GM21825 (cell line): ENCODE results near the gene ADAM12.

ENCODE experiments used
- ATAC-seq: cut with Tn5 transposase; IDR thresholded peaks from one replicate; pipeline ENCODE4 v1.9.1; 2021; ENCODE audit warnings: mild to moderate bottlenecking, moderate library complexity; ENCODE audit not compliant: unreplicated experiment

The ADAM12 gene

GRCh38 chr10:126097558-126098225 is 290.6 kb downstream of the ADAM12 start:
- ATAC-seq = no peak

DNA sequence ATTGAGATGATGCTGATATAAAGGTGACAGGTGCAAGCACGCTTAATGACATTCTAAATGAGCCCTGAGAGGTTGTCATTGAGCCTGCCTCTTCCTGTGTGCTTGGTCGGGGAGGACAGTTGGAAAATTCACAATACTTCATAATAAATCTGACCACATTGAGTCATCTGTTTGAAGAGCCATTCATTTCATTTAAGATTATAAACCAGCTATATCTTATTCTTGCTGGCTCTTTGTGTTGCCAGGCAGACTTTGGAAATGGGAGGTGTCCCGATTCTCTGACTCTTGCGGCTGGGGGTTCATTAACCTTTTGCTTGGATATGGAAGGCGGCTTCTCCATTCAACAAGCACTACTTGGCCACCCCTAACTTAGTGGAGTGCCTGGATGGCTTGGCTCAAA is 293.7 kb downstream of the ADAM12 start:
- ATAC-seq = no peak

GRCh38 chr10:126092366-126093215 is 295.7 kb downstream of the ADAM12 start:
- ATAC-seq = no peak

GRCh38 chr10:126090911-126091728 is 297.2 kb downstream of the ADAM12 start:
- ATAC-seq = no peak

- no peak for ATAC-seq
These were observed 297.8 kb downstream of the ADAM12 start for GRCh38 chr10:126090443-126090842.

DNA sequence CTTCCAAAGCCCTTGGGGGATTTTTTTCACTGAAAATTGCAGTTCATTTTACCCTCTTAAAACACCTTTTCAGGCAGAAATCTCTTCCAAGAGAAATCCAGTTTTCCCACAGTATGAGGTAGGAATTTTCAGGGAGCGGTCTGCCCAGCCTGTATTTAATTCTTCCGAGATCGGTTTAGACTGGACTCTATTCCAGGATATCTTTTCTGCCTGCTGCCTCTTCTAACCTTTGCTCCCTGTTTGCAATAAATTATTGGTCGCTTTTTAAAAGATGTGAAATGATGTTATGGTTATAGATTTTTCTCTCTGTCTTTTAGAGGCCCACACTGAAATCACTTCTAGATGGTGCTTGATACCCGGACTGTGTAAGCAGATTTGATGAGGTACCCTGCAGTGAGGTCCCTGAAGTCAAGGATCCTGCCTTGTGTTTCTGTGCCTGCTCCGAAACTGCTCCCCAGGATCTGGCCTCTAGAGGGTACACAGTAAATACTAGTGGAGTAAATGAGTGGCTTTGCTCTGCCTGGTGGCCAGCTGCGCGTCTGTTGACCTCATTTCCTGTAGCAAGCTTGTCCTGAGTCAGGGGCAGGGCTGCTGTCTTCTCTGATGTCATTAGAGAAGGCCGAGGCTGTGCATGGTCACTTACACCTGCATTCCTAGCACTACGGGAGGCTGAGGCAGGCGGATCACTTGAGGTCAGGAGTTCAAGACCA is 300.3 kb downstream of the ADAM12 start:
- no peak for ATAC-seq

DNA sequence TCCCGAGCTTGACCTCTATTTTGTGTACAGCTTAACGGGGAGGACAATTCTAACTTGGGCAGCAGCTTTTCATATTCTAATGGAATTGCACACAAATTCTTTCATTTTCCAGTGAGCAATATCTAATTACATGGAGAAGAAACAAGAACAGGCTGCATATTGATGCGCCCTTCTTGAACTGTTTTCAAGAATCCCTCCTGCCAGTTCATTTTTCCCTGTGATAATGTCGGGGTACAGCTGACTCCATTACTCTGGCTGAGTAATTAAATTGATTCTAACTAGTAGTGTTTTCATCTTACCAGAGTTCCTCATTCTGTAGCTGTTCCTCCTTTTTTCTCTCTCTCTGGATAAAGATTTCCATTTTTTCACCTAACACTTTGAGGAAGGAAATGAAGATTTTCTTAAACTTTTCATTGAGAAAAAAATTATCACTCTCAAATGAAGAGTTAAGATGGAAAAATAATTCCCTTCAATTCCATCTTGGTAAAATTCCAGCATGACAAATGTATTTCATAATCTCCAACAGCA is 301.1 kb downstream of the ADAM12 start:
- ATAC-seq = no peak

GRCh38 chr10:126085806-126086205 is 302.5 kb downstream of the ADAM12 start:
- no peak for ATAC-seq

DNA sequence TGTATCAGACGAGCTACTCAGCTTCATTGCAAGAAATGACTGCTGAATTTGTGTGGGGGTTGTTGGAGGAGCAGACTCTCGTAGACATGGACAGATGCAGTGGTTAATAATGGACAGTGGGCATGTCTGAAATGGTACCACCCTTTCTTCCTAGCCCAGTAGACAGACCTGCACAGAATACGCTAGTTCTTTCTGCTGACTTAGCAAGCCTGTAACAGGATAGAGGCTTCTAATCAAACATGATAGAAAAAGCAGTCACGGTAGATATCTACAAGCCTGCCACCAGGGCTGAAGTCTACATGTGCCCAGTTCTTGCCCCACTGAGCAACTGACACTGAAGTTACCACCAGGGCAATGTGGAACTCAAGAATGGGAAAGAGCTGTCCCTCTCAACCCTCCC is 303.9 kb downstream of the ADAM12 start:
- no peak for ATAC-seq

DNA sequence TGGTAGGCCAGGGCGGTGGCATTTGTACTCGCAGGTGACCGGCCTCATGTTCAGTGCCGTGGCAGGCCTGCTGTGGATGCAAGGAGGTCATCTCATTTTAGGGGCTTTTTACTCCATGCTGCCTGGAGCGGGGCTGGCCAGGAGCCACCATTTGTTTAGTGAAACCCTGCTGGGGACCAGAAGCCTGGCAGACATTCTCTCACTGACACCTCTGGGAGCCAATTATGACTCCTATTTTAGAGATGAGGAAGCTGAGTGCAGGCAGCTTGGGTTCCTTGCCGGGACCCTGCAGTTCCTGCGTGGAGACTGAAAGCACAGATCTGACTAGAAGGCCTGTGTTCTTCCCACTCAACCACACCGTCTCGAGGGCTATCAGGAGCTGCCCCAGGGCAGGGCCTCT is 305.3 kb downstream of the ADAM12 start:
- ATAC-seq = no peak

- no peak for ATAC-seq
These were observed 306.3 kb downstream of the ADAM12 start for GRCh38 chr10:126081841-126082466.

DNA sequence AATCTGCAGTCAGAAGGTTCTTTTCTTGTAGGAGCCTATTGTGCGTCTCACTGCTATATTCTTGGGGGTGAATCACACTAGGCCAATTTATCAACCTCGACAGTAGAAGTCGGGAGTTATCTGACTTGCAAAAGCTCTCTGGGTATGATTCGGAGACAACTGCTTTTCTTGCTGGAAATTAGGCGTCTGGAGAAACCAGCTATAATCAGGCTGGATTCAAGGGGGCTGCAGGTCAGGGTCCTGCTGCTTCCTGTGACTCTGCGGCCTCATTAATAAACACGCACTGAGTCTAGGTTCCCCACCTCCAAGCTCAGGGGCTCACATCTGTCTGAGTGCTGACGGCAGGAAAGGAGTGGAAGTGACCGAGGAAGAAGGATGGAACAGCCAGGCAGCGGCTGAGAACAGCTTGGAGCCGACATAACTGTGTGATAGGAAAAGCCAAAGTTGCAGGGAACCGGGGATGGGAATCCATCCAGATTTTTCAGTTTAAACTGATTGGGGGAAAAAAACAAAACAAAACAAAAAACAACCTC is 307.3 kb downstream of the ADAM12 start:
- no peak for ATAC-seq

GRCh38 chr10:126080291-126080825 is 307.9 kb downstream of the ADAM12 start:
- no peak for ATAC-seq

DNA sequence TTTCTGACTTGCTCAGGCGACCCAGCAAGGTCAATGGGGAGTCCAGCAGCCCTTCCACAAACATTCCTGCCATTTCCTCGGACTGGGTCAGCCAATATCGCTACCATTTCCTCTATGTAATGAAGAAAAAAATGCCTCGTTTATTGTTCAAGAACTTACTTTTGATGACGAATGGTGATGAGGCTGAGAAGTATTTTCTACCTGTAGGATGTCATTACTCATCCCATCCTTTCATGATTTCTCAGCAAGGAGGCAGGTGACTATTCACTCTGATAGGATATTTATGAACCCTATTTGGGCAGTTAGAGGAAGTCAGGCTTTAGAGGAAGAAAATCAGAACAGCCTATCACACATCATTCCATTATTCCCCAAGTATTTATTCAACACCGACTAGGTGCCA is 313.3 kb downstream of the ADAM12 start:
- ATAC-seq = no peak

DNA sequence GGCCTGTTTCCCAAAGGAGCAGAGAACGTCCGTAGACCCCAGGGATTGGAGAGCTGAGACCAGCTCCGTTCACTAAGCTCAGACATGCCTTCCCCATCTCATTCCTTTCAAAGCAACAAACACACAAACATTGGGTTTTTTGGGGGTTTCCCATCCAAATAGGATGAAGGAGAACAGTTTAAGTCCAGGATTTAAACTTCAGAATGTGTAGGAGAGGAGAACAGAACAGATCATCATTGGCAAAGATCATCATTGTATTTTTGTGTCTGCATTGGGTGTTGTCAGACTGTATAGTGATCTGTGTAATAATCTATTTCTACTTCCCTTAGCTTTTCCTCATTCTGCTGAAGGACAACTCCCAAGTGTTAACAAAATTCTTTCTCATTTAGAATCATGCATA is 314.0 kb downstream of the ADAM12 start:
- ATAC-seq = no peak

DNA sequence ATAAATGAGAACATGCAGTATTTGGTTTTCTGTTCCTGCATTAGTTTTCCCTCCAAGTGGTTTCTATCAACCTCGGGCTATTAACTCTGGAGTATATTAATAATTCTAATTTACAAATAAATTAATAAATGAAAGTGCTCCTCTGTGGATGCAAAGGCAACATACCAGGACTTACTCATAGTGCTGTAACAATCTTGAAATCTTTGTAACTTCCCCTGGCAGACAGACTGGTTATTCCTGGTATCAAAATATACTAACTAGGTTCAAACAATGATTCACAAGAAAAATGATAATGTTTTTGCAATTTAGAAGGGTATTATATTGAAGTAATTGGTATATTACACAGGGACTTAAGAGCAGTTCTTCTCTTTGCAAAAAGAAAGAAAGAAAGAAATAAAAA is 314.7 kb downstream of the ADAM12 start:
- no peak for ATAC-seq

- no peak for ATAC-seq
These were observed 315.7 kb downstream of the ADAM12 start for GRCh38 chr10:126072622-126073021.

- no peak for ATAC-seq
These were observed 317.6 kb downstream of the ADAM12 start for GRCh38 chr10:126070476-126071215.

GRCh38 chr10:126068322-126068721 is 320.0 kb downstream of the ADAM12 start:
- no peak for ATAC-seq
